H1 (cell line): ENCODE measurements around the gene RMRP. TPM values are rescaled to one million over a fixed set of nuclear protein-coding genes. Genes with fewer than 3 reads are reported as not detected.

Experiments
- CTCF ChIA-PET: fragments of 300-600 bp; sonication (Branson Sonifier 250); formaldehyde crosslinking; loops from one replicate; lab custom pipeline; 2021; ENCODE audit not compliant: partially characterized antibody; lab: Charles Lee
- POLR2A ChIA-PET: fragments of 300-600 bp; sonication (Branson Sonifier 250); formaldehyde crosslinking; loops from one replicate; lab custom pipeline; 2021; ENCODE audit warnings: inconsistent platforms; ENCODE audit not compliant: partially characterized antibody; lab: Charles Lee
- DNase-seq, 2 experiments: peaks; one replicate each; pipeline versions ENCODE4 v3.0.0 to v3.0.0-alpha.2; 2010 to 2022; ENCODE audit warnings: low spot score in 2 of 2, low read depth in 1 of 2, mixed read lengths in 1 of 2
- FAIRE-seq: peaks from 2 replicates; lab custom pipeline; 2011; peaks lifted over from hg19 to GRCh38; lab: Jason Lieb, UNC
- H2AFZ ChIP-seq: 2 replicates; pipeline ENCODE4 v1.8.1; 2012; ENCODE audit warnings: low read length, inconsistent platforms
- H2AK5ac ChIP-seq: 2 replicates; pipeline ENCODE4 v1.6.1; 2013; ENCODE audit warnings: low read depth, low read length
- H2BK120ac ChIP-seq: replicated peaks from 2 replicates; pipeline ENCODE3; 2013; ENCODE audit warnings: low read depth, low read length, inconsistent platforms
- H2BK12ac ChIP-seq: 2 replicates; pipeline ENCODE4 v1.6.1; 2013; ENCODE audit warnings: low read depth, low read length
- H2BK15ac ChIP-seq: 2 replicates; pipeline ENCODE4 v1.6.1; 2013; ENCODE audit warnings: low read length
- H2BK20ac ChIP-seq: 2 replicates; pipeline ENCODE4 v1.6.1; 2013; ENCODE audit warnings: low read length
- H2BK5ac ChIP-seq: 2 replicates; pipeline ENCODE4 v1.6.1; 2013; ENCODE audit warnings: low read depth, low read length
- H3K14ac ChIP-seq: 2 replicates; pipeline ENCODE4 v1.6.1; 2013; ENCODE audit warnings: inconsistent platforms; ENCODE audit not compliant: insufficient read length
- H3K18ac ChIP-seq: 2 replicates; pipeline ENCODE4 v1.6.1; 2013; ENCODE audit warnings: low read length; ENCODE audit errors: extremely low read depth
- H3K23ac ChIP-seq: 2 replicates; pipeline ENCODE4 v1.6.1; 2013; ENCODE audit warnings: inconsistent platforms; ENCODE audit not compliant: insufficient read length
- H3K23me2 ChIP-seq: 2 replicates; pipeline ENCODE4 v1.6.1; 2013; ENCODE audit warnings: low read depth, low read length
- H3K27ac ChIP-seq: 2 replicates; pipeline ENCODE4 v1.6.1; 2011; ENCODE audit warnings: low read depth, low read length, inconsistent platforms
- H3K27me3 ChIP-seq, 4 experiments: replicated peaks in 1 of 4; 1 replicate in 1 of 4; 2 replicates in 3 of 4; pipeline versions ENCODE4 v1.6.1 to v1.8.1; 2011 to 2013; ENCODE audit warnings: low read length in 3 of 4, mild to moderate bottlenecking in 3 of 4, inconsistent platforms in 2 of 4, mixed read lengths in 2 of 4, moderate library complexity in 1 of 4; ENCODE audit not compliant: control insufficient read depth in 3 of 4, insufficient read depth in 3 of 4; ENCODE audit errors: extremely low read depth in 1 of 4
- H3K36me3 ChIP-seq, 4 experiments: 2 replicates each; pipeline versions ENCODE4 v1.6.1 to v1.8.1; 2011 to 2013; ENCODE audit warnings: mild to moderate bottlenecking in 4 of 4, low read length in 3 of 4, moderate library complexity in 2 of 4, control low read depth in 1 of 4, inconsistent platforms in 1 of 4; ENCODE audit not compliant: insufficient read depth in 4 of 4, control insufficient read depth in 2 of 4
- H3K4ac ChIP-seq: replicated peaks from 2 replicates; pipeline ENCODE3; 2013; ENCODE audit warnings: low read length, low read depth, mixed read lengths, inconsistent platforms; ENCODE audit not compliant: insufficient read length
- H3K4me1 ChIP-seq, 4 experiments: replicated peaks in 1 of 4; 1 replicate in 1 of 4; 2 replicates in 3 of 4; pipeline versions ENCODE4 v1.6.1 to v1.8.1; 2011 to 2013; ENCODE audit warnings: low read length in 3 of 4, inconsistent platforms in 2 of 4, mixed read lengths in 1 of 4; ENCODE audit not compliant: insufficient read depth in 4 of 4, control insufficient read depth in 3 of 4
- H3K4me2 ChIP-seq, 2 experiments: 2 replicates each; pipeline versions ENCODE4 v1.6.1 to v1.8.1; 2011 to 2013; ENCODE audit warnings: low read depth in 2 of 2, low read length in 2 of 2, control low read depth in 1 of 2, inconsistent platforms in 1 of 2, mild to moderate bottlenecking in 1 of 2; ENCODE audit not compliant: insufficient read depth in 1 of 2
- H3K4me3 ChIP-seq, 4 experiments: fragments of 200-600, 300-600 bp in 1 of 4; sonication (generic), shearing (Covaris generic), sonication (Bioruptor Twin) in 1 of 4; 2 replicates each; pipeline versions ENCODE4 v1.5.1 to v1.8.1; 2011 to 2016; ENCODE audit warnings: low read length in 4 of 4, low read depth in 3 of 4, control low read depth in 2 of 4, inconsistent platforms in 2 of 4, mild to moderate bottlenecking in 2 of 4, mixed read lengths in 1 of 4, moderate library complexity in 1 of 4; ENCODE audit not compliant: insufficient read depth in 2 of 4; ENCODE audit errors: extremely low read depth in 1 of 4
- H3K56ac ChIP-seq: replicated peaks from 2 replicates; pipeline ENCODE3; 2013; ENCODE audit warnings: low read depth, mild to moderate bottlenecking, mixed read lengths, low read length, inconsistent platforms; ENCODE audit not compliant: insufficient read length
- H3K79me1 ChIP-seq: 2 replicates; pipeline ENCODE4 v1.6.1; 2013; ENCODE audit warnings: low read depth, low read length, control low read depth
- H3K79me2 ChIP-seq, 2 experiments: 2 replicates each; pipeline versions ENCODE4 v1.6.1 to v1.8.1; 2012 to 2013; ENCODE audit warnings: low read length in 2 of 2, mild to moderate bottlenecking in 2 of 2, inconsistent platforms in 1 of 2; ENCODE audit not compliant: insufficient read depth in 2 of 2, control insufficient read depth in 1 of 2
- H3K9ac ChIP-seq, 4 experiments: replicated peaks in 1 of 4; 1 replicate in 1 of 4; 2 replicates in 3 of 4; pipeline versions ENCODE4 v1.6.1 to v1.8.1; 2011 to 2013; ENCODE audit warnings: low read depth in 3 of 4, low read length in 3 of 4, control low read depth in 2 of 4, mild to moderate bottlenecking in 2 of 4, moderate library complexity in 2 of 4, inconsistent platforms in 1 of 4; ENCODE audit errors: extremely low read depth in 1 of 4
- H3K9me3 ChIP-seq, 2 experiments: 2 replicates each; pipeline versions ENCODE4 v1.6.1 to v1.8.1; 2012 to 2013; ENCODE audit warnings: mild to moderate bottlenecking in 2 of 2, moderate library complexity in 2 of 2, control low read depth in 1 of 2, inconsistent platforms in 1 of 2, low read depth in 1 of 2, low read length in 1 of 2, mixed read lengths in 1 of 2; ENCODE audit not compliant: insufficient read depth in 2 of 2
- H4K20me1 ChIP-seq, 2 experiments: replicated peaks in 1 of 2; 2 replicates each; pipeline versions ENCODE3 to v1.8.1; 2011 to 2013; ENCODE audit warnings: inconsistent platforms in 2 of 2, low read length in 2 of 2, mild to moderate bottlenecking in 1 of 2; ENCODE audit not compliant: insufficient read depth in 2 of 2, control insufficient read depth in 1 of 2
- H4K5ac ChIP-seq: 2 replicates; pipeline ENCODE4 v1.6.1; 2013; ENCODE audit warnings: low read length, low read depth, mixed read lengths, inconsistent platforms; ENCODE audit not compliant: insufficient read length
- H4K8ac ChIP-seq: 2 replicates; pipeline ENCODE4 v1.8.0; 2013; ENCODE audit warnings: mild to moderate bottlenecking, moderate library complexity, low read length, inconsistent platforms; ENCODE audit not compliant: insufficient read depth; ENCODE audit errors: extremely low read depth
- H4K91ac ChIP-seq: replicated peaks from 2 replicates; pipeline ENCODE3; 2013; ENCODE audit warnings: low read length, mixed read lengths, inconsistent platforms; ENCODE audit not compliant: insufficient read length
- PHF8 ChIP-seq: fragments of 200-600 bp; sonication (generic); conservative IDR thresholded peaks from 2 replicates; pipeline ENCODE4 v1.7.1; 2012; ENCODE audit warnings: low read depth, mild to moderate bottlenecking, inconsistent platforms, low read length, moderate library complexity
- POLR2AphosphoS5 ChIP-seq: IDR thresholded peaks from 2 replicates; pipeline ENCODE4 v1.6.1; 2011; ENCODE audit warnings: low read depth, low read length
- WGBS, 2 experiments: shearing (Covaris generic) in 1 of 2; methylation state at CpG; one replicate each; pipeline versions ENCODE4 v1.1.6 to v1.1.7; 2013 to 2015; ENCODE audit warnings: low lambda C conversion rate in 2 of 2, mixed read lengths in 2 of 2, inconsistent platforms in 1 of 2, low coverage in 1 of 2, missing lambda C conversion rate in 1 of 2; ENCODE audit not compliant: insufficient replicate concordance in 2 of 2, insufficient coverage in 1 of 2, insufficient read length in 1 of 2; ENCODE audit errors: extremely low coverage in 1 of 2, missing lambda C conversion rate in 1 of 2; 5-methylcytosine and 5-hydroxymethylcytosine counted together
- polyA plus RNA-seq, 7 experiments: library from polyadenylated mRNA; depleted of rRNA in 3 of 7; stranded (reverse) in 5 of 7; unstranded in 2 of 7; fragments of >200 nt in 5 of 7; fragments of 200-250 nt in 2 of 7; gene quantifications; 1 replicate in 5 of 7; 2 replicates in 1 of 7; 4 replicates in 1 of 7; pipeline versions ENCODE4 v1.2.1 to v1.2.3, GENCODE V29; 2011 to 2013; ENCODE audit warnings: missing spikeins in 2 of 7, mixed read lengths in 2 of 7
- total RNA-seq: library from RNA; stranded (reverse); fragmentation: NEBNext Ultra II Directional; extraction: Animal tissue kit (Norgen Biotek cat#: 25700); gene quantifications from 2 replicates; pipeline ENCODE4 v1.2.1, GENCODE V29; 2021

Gene RMRP
- total and polyA plus RNA-seq, 2 of the 8 experiments (the other 6 are each of a cell fraction or from before 2014, with no cell fraction given): 169 to 14,987 TPM

- FAIRE-seq: no peak
Measured at GRCh38 chr9:35685506-35685905, 27.7 kb upstream of the RMRP start.

More at GRCh38 chr9:35685506-35685905, 27.7 kb upstream of the RMRP start:
- Histone ChIP-seq H4K91ac (no peak overlapping the region), H2BK120ac (no peak overlapping the region), H3K23ac (no peak overlapping the region), H3K23me2 (peaks cover 8% of the 10 kb centered on the region; the same call in 1 of the 2 replicates), H2BK12ac (no peak overlapping the region), H2AK5ac (no peak overlapping the region), H3K4me2 (no peak overlapping the region), H3K14ac (no peak overlapping the region), H4K8ac (no peak overlapping the region), H3K4ac (no peak overlapping the region), H3K27me3 (no peaks in the 10 kb centered on the region), H2BK5ac (no peak overlapping the region), H4K20me1 (peaks cover 10 to 12% of the 10 kb centered on the region in 2 experiments), H2AFZ (no peak overlapping the region), H2BK20ac (no peak overlapping the region), H3K36me3 (peaks cover 14 to 46% (median 33%) of the 10 kb centered on the region in 4 experiments), H3K9me3 (no peaks in the 10 kb centered on the region), H2BK15ac (no peak overlapping the region), H4K5ac (no peak overlapping the region), H3K56ac (no peak overlapping the region), H3K79me1 (peaks cover 2% of the 10 kb centered on the region; the same call in 1 of the 2 replicates), H3K79me2 (peaks cover 0 to 21% of the 10 kb centered on the region in 2 experiments; a peak in 2 of 4 replicates), H3K27ac (no peak overlapping the region), H3K18ac (no peak overlapping the region), H3K9ac (no peak overlapping the region), H3K4me3 (no peak overlapping the region), H3K4me1 (peaks cover 6 to 20% (median 9%) of the 10 kb centered on the region in 4 experiments; a peak in 6 of 7 replicates)
- WGBS, 2 experiments: 93% methylated on average over 13 of the region's 13 CpGs; no CpG with 5 or more reads in 1 of the 2 experiments
- TF ChIP-seq POLR2AphosphoS5 (peak; percentile 4; the same call in 1 of the 2 replicates), PHF8 (no peak)
- ChIA-PET POLR2A (interaction anchor here (0.8 to 8.4 kb wide), 8 partner anchors 9 to 43 kb away, joined by 4 to 55 read pairs (median 6); partner anchors contain the start of genes ARHGEF39, CCDC107 and RMRP), CTCF (interaction anchor here (1.4 to 3.5 kb wide), 4 partner anchors 10 to 40 kb away, joined by 4 to 25 read pairs (median 8); no protein-coding TSS in a partner anchor)
- no peak for DNase-seq
